ENCODE measurements around the gene RFPL1.

Gene RFPL1

DNA sequence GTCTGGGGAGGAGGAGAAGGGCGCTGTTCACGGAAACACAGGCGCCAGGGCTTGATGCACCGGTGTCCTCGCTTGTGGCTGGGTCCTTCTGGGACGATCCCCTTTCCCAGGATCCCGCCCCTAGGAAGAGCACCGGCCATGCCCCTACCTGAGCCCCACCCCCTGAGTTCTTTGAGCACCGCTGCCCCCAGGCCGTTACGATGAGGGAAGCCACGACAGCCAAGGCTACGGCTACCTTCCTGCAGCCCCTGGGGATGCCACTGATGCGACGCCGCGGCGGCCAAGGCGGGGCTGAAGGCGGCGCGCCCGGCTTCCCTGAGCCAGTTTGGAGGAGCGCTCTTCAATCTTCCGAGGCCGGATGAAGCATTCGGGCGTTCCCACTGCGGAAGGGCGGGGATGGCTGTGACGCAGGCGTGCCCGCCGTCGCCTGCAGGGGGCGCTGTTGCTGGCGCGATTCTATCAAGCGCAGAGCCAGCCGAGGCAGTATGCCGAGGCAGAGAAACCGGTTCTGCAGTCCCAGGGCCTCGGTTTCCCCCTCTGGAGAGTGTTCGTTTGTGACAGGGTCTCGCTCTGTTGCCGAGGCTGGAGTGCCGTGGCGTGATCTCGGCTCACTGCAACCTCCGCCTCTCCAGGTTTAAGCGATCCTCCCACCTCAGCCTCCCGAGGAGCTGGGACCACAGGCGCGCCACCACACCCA, 31.9 kb downstream of the RFPL1 start:
- Histone ChIP-seq H3K9me3 (ENCODE audit: low read length) (no peaks in the 10 kb centered on the region), H3K27me3 (ENCODE audit: insufficient read depth, low read length) (peaks cover 14% of the 10 kb centered on the region), H3K36me3 (ENCODE audit: insufficient read depth, low read length) (no peaks in the 10 kb centered on the region), H2AFZ (ENCODE audit: low read depth, low read length) (no peak overlapping the region), H3K4me1 (ENCODE audit: insufficient read depth, low read length) (no peaks in the 10 kb centered on the region), H3K4me3 (ENCODE audit: low read length) (peak overlapping the region; percentile 23)

GRCh38 chr22:29473001-29473400, 34.6 kb downstream of the RFPL1 start:
- H3K27me3 ChIP-seq (ENCODE audit: insufficient read depth, low read length) = peaks cover 20% of the 10 kb centered on the region
- no peak overlapping the region for H3K4me3 ChIP-seq (ENCODE audit: low read length)
- H2AFZ ChIP-seq (ENCODE audit: low read depth, low read length) = no peak overlapping the region
- H3K36me3 ChIP-seq (ENCODE audit: insufficient read depth, low read length) = no peaks in the 10 kb centered on the region
- H3K4me1 ChIP-seq (ENCODE audit: insufficient read depth, low read length) = peaks cover 4% of the 10 kb centered on the region
- no peaks in the 10 kb centered on the region for H3K9me3 ChIP-seq (ENCODE audit: low read length)

- Histone ChIP-seq H3K27me3 (ENCODE audit: insufficient read depth, low read length) (peaks cover 31% of the 10 kb centered on the region), H3K9me3 (ENCODE audit: low read length) (peaks cover 3% of the 10 kb centered on the region), H3K4me3 (ENCODE audit: low read length) (no peak overlapping the region), H3K4me1 (ENCODE audit: insufficient read depth, low read length) (peaks cover 17% of the 10 kb centered on the region), H3K36me3 (ENCODE audit: insufficient read depth, low read length) (no peaks in the 10 kb centered on the region), H2AFZ (ENCODE audit: low read depth, low read length) (no peak overlapping the region)
Observed at GRCh38 chr22:29475550-29475949, 37.2 kb downstream of the RFPL1 start.

- H2AFZ ChIP-seq (ENCODE audit: low read depth, low read length) = no peak overlapping the region
- H3K4me1 ChIP-seq (ENCODE audit: insufficient read depth, low read length) = peaks cover 22% of the 10 kb centered on the region
- H3K36me3 ChIP-seq (ENCODE audit: insufficient read depth, low read length) = no peaks in the 10 kb centered on the region
- peaks cover 36% of the 10 kb centered on the region for H3K27me3 ChIP-seq (ENCODE audit: insufficient read depth, low read length)
- no peak overlapping the region for H3K4me3 ChIP-seq (ENCODE audit: low read length)
- peaks cover 5% of the 10 kb centered on the region for H3K9me3 ChIP-seq (ENCODE audit: low read length)
Observed at GRCh38 chr22:29476116-29476515, 37.7 kb downstream of the RFPL1 start.

GRCh38 chr22:29477723-29478318, 39.4 kb downstream of the RFPL1 start:
- Histone ChIP-seq H2AFZ (ENCODE audit: low read depth, low read length) (no peak overlapping the region), H3K9me3 (ENCODE audit: low read length) (peaks cover 5% of the 10 kb centered on the region), H3K4me3 (ENCODE audit: low read length) (no peak overlapping the region), H3K4me1 (ENCODE audit: insufficient read depth, low read length) (peaks cover 28% of the 10 kb centered on the region), H3K27me3 (ENCODE audit: insufficient read depth, low read length) (peaks cover 42% of the 10 kb centered on the region), H3K36me3 (ENCODE audit: insufficient read depth, low read length) (no peaks in the 10 kb centered on the region)

DNA sequence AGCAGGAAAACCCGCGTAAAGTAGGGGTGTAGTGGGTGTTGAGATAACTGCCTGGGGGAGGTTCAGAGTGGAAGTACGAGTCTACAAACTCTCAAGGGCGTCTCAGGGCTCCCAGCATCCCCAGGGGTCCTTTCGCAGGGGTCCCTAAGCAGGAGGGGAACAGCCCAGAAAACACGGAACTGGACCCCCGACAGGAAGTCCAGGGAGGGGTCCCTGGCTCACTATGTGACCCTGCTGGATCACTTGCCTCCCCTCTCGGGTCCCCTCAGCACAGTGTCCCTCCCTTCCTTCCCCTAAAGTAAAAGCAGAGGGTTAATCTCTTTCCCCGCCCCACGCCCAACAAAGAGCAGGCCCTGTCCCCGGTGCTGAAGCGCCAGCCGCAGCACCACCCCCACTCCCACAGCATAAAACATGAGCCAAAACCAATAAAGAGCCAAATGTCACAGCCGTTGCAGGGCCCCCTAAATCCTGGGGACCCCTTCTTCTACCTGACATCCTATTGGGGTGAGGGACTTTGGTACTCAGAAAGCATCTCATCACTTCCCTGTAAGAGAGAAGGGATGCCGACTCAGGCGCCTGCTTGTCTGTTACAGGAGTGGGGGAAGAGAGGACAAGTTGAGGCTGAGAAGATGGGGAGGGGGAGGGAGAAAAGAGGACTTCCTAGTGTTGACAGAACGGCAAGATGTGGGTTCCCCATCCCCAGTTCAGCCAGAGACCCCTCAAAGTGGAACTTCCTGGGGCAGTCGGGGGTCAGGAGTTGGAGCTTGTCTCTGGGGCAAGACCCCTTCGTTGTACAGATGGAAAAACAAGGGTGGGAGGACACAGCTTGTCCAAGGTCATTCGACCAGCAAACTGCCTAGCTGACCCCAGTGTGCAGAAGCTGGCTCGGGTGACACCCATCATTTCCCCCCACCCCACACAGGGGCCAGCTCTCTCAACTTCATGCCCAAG, 40.2 kb downstream of the RFPL1 start:
- peaks cover 28% of the 10 kb centered on the region for H3K4me1 ChIP-seq (ENCODE audit: insufficient read depth, low read length)
- H3K9me3 ChIP-seq (ENCODE audit: low read length) = peaks cover 5% of the 10 kb centered on the region
- H2AFZ ChIP-seq (ENCODE audit: low read depth, low read length) = no peak overlapping the region
- peaks cover 42% of the 10 kb centered on the region for H3K27me3 ChIP-seq (ENCODE audit: insufficient read depth, low read length)
- no peak overlapping the region for H3K4me3 ChIP-seq (ENCODE audit: low read length)
- no peaks in the 10 kb centered on the region for H3K36me3 ChIP-seq (ENCODE audit: insufficient read depth, low read length)

DNA sequence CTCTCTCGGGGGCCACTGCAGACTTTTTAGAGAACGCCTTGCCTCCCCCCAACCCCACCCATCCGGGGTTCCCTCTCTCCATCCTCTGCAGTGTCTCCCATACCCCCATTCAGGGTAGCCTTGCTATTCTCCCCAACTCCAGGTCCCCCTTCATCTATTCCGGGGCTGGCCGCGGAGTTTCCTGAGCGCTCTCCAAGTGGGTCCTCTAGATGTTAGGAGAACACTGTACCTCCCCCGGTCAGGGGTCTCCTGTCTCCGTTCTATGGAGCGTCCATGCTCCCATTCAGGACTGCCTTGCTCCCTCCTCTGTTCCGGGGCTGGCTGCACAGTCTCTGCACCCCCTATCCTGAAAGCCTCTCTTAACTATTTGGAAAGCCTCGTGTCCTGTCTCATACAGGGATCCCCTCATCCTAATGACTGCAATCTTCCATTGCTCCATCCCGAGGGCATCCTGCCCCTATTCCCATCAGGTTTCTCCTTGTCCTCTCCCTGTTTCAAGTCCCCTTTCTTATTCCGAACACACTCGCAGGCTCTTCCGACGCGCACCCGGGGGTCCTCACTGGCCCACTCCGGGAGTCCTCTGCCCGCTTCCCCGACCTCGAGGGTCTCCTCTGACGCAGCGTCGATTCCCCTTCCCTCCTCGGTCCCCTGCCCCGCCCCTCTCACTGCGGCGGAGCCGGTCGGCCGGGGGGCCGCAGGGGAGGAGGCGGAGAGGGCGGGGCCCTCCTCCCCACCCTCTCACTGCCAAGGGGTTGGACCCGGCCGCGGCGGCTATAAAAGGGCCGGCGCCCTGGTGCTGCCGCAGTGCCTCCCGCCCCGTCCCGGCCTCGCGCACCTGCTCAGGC, 41.3 kb downstream of the RFPL1 start, which contains the start of gene NEFH:
Gene NEFH, plus strand, starts transcription at position 802 of the 845 bp plus-strand sequence. CDS start 45 bp downstream, outside the sequence.
- Histone ChIP-seq H3K4me1 (ENCODE audit: insufficient read depth, low read length) (peaks cover 28% of the 10 kb centered on the region), H3K9me3 (ENCODE audit: low read length) (peaks cover 5% of the 10 kb centered on the region), H3K36me3 (ENCODE audit: insufficient read depth, low read length) (no peaks in the 10 kb centered on the region), H2AFZ (ENCODE audit: low read depth, low read length) (peak within 1 kb of the TSS; percentile 14), H3K27me3 (ENCODE audit: insufficient read depth, low read length) (peaks cover 42% of the 10 kb centered on the region), H3K4me3 (ENCODE audit: low read length) (peak within 1 kb of the TSS; percentile 41)

- peaks cover 28% of the 10 kb centered on the region for H3K4me1 ChIP-seq (ENCODE audit: insufficient read depth, low read length)
- H3K27me3 ChIP-seq (ENCODE audit: insufficient read depth, low read length) = peaks cover 42% of the 10 kb centered on the region
- H2AFZ ChIP-seq (ENCODE audit: low read depth, low read length) = peak overlapping the region; percentile 14
- peaks cover 5% of the 10 kb centered on the region for H3K9me3 ChIP-seq (ENCODE audit: low read length)
- peak overlapping the region; percentile 41 for H3K4me3 ChIP-seq (ENCODE audit: low read length)
- H3K36me3 ChIP-seq (ENCODE audit: insufficient read depth, low read length) = no peaks in the 10 kb centered on the region
Observed at GRCh38 chr22:29480262-29480511, 41.8 kb downstream of the RFPL1 start.

DNA sequence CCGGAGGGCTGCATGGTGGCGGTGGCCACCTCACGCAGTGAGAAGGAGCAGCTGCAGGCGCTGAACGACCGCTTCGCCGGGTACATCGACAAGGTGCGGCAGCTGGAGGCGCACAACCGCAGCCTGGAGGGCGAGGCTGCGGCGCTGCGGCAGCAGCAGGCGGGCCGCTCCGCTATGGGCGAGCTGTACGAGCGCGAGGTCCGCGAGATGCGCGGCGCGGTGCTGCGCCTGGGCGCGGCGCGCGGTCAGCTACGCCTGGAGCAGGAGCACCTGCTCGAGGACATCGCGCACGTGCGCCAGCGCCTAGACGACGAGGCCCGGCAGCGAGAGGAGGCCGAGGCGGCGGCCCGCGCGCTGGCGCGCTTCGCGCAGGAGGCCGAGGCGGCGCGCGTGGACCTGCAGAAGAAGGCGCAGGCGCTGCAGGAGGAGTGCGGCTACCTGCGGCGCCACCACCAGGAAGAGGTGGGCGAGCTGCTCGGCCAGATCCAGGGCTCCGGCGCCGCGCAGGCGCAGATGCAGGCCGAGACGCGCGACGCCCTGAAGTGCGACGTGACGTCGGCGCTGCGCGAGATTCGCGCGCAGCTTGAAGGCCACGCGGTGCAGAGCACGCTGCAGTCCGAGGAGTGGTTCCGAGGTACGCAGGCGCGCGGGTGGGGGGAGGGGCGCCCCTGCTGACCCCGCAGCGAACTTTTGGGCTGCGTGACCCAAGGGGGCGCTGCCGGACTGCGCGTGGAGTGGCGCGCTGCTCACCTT, 42.3 kb downstream of the RFPL1 start:
- peaks cover 5% of the 10 kb centered on the region for H3K9me3 ChIP-seq (ENCODE audit: low read length)
- H3K4me1 ChIP-seq (ENCODE audit: insufficient read depth, low read length) = peaks cover 28% of the 10 kb centered on the region
- peaks cover 42% of the 10 kb centered on the region for H3K27me3 ChIP-seq (ENCODE audit: insufficient read depth, low read length)
- peak overlapping the region; percentile 14 for H2AFZ ChIP-seq (ENCODE audit: low read depth, low read length)
- H3K4me3 ChIP-seq (ENCODE audit: low read length) = peak overlapping the region; percentile 41
- H3K36me3 ChIP-seq (ENCODE audit: insufficient read depth, low read length) = no peaks in the 10 kb centered on the region

- Histone ChIP-seq H2AFZ (ENCODE audit: low read depth, low read length) (no peak overlapping the region), H3K4me1 (ENCODE audit: insufficient read depth, low read length) (peaks cover 28% of the 10 kb centered on the region), H3K9me3 (ENCODE audit: low read length) (peaks cover 5% of the 10 kb centered on the region), H3K4me3 (ENCODE audit: low read length) (peak overlapping the region; percentile 41), H3K36me3 (ENCODE audit: insufficient read depth, low read length) (no peaks in the 10 kb centered on the region), H3K27me3 (ENCODE audit: insufficient read depth, low read length) (peaks cover 42% of the 10 kb centered on the region)
Observed at GRCh38 chr22:29481265-29482000, 43.0 kb downstream of the RFPL1 start.

DNA sequence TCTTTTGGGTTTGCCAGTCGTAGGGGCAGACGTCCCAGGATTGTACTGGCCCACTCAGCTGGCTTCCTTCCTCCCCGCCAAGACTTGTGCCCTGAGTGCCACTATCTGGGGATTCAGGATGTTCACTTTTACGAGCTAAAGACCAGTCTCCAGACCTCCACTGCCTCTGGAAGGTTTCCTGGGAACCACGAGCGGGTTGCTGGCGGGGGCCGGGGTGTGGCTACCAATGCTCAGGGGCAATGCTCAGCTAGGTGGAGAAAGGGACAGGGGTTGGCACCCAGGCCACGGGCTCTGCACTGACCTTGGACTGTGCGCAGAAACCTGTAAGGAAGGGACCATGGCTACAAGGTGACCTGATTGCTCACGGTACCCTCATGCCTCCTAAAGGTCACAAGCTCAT, 43.9 kb downstream of the RFPL1 start:
- H3K9me3 ChIP-seq (ENCODE audit: low read length) = peaks cover 5% of the 10 kb centered on the region
- H2AFZ ChIP-seq (ENCODE audit: low read depth, low read length) = no peak overlapping the region
- peaks cover 28% of the 10 kb centered on the region for H3K4me1 ChIP-seq (ENCODE audit: insufficient read depth, low read length)
- peaks cover 42% of the 10 kb centered on the region for H3K27me3 ChIP-seq (ENCODE audit: insufficient read depth, low read length)
- H3K36me3 ChIP-seq (ENCODE audit: insufficient read depth, low read length) = no peaks in the 10 kb centered on the region
- no peak overlapping the region for H3K4me3 ChIP-seq (ENCODE audit: low read length)
